Neural crest cell (in vitro differentiated cells): ENCODE measurements around the gene LLPH. TPM values are rescaled to one million over a fixed set of nuclear protein-coding genes. Genes with fewer than 3 reads are reported as not detected.
"Not testable (repeated sequence)": the region's sequence is repeated elsewhere in the genome, so short reads cannot be mapped to it uniquely, and the experiment has no call there.

Experiments used
- DNase-seq: peaks from one replicate; pipeline ENCODE4 v3.0.0; 2021; ENCODE audit warnings: low read depth, mixed read lengths, low spot score
- H3K27ac Mint-ChIP-seq: one replicate; pipeline ENCODE4 v1.8.0; 2021; ENCODE audit warnings: mild to moderate bottlenecking, mixed read lengths; ENCODE audit not compliant: unreplicated experiment
- H3K27me3 Mint-ChIP-seq: 2 replicates; pipeline ENCODE4 v1.8.0; 2021; ENCODE audit warnings: low read depth, mild to moderate bottlenecking, mixed read lengths
- H3K36me3 Mint-ChIP-seq: 2 replicates; pipeline ENCODE4 v1.8.0; 2021; ENCODE audit warnings: low read depth, mild to moderate bottlenecking, mixed read lengths
- H3K4me1 Mint-ChIP-seq: 2 replicates; pipeline ENCODE4 v1.8.0; 2021; ENCODE audit warnings: mixed read lengths
- H3K4me3 Mint-ChIP-seq: one replicate; pipeline ENCODE4 v1.8.0; 2021; ENCODE audit warnings: mild to moderate bottlenecking, mixed read lengths
- H3K9me3 Mint-ChIP-seq: 2 replicates; pipeline ENCODE4 v1.8.0; 2021; ENCODE audit warnings: mixed read lengths
- long read RNA-seq: library from polyadenylated mRNA; unstranded; transcript quantifications from one replicate; pipeline ENCODE4 v2.0.0, GENCODE V29; 2020
- total RNA-seq: library from RNA; stranded (reverse); gene quantifications from 2 replicates; pipeline ENCODE4 v1.2.1, GENCODE V29; 2021
- TF ChIP-seq, protein P1 (sequence below): fragments of 200-600 bp; sonication (generic); conservative IDR thresholded peaks from 2 replicates; pipeline ENCODE4 v1.5.0; 2021; ENCODE audit warnings: antibody characterized with exemption, mild to moderate bottlenecking

LLPH gene
- 24.9 and 26.2 TPM in 2 replicates for total RNA-seq
- long read RNA-seq, full-length matches to known transcripts, result 15 of 19 reads
- long read RNA-seq, partial matches to known transcripts, result 0 of 19 reads
- long read RNA-seq, other reads (novel, unspliced or antisense), result 4 of 19 reads

GRCh38 chr12:66130267-66131066, at the start of gene LLPH:
Gene LLPH (minus strand): TSS chr12:66130750. CDS start chr12:66129106, 1,644 bp downstream.
- DNase-seq, result peak; percentile 76
- Mint-ChIP-seq H3K27me3 (no peaks in the 10 kb centered on the region), H3K27ac (peak within 1 kb of the TSS; percentile 97), H3K4me3 (peak within 1 kb of the TSS; percentile 98), H3K36me3 (peaks cover 30% of the 10 kb centered on the region), H3K4me1 (peaks cover 33% of the 10 kb centered on the region), H3K9me3 (no peaks in the 10 kb centered on the region)
- TF ChIP-seq, protein P1, sequence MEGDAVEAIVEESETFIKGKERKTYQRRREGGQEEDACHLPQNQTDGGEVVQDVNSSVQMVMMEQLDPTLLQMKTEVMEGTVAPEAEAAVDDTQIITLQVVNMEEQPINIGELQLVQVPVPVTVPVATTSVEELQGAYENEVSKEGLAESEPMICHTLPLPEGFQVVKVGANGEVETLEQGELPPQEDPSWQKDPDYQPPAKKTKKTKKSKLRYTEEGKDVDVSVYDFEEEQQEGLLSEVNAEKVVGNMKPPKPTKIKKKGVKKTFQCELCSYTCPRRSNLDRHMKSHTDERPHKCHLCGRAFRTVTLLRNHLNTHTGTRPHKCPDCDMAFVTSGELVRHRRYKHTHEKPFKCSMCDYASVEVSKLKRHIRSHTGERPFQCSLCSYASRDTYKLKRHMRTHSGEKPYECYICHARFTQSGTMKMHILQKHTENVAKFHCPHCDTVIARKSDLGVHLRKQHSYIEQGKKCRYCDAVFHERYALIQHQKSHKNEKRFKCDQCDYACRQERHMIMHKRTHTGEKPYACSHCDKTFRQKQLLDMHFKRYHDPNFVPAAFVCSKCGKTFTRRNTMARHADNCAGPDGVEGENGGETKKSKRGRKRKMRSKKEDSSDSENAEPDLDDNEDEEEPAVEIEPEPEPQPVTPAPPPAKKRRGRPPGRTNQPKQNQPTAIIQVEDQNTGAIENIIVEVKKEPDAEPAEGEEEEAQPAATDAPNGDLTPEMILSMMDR, result no peak

DNA sequence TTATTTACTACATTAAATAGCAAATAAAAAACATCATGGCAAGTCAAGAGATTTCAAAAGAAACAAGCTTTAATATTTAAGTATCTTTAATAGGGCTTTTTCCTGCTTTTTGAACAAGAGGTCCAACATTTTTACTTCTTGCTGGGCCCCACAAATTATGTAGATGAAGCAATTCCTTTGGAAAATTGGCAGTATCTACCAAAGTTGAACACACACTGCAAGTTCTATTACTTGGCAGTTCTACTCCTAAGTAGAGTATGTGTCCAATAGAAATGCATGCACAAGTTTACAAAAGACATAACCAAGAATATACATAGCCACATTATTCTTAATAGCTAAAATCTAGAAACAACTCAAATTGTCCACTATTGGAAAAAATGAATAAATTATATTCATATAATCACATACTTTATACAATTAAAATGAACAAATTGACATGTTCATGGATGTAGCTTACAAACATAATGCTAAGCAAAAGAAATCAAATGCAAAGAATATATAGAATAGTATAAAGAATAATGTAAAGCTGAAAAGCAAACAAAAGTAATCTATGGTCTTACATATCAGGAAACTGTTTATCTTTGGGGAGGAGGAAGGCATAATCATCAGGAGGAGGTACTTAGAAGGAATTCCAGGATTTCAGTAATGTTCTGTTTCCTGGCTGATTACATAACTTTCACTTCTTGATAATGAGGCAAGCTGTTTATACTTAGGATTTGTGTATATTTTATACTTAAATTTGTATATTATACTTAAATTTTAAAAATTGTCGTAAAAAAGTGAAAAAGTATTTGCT, 45.8 kb upstream of the LLPH start:
- TF ChIP-seq, protein P1, result no peak
- DNase-seq, result no peak
- no peak overlapping the region for H3K4me3 Mint-ChIP-seq
- no peaks in the 10 kb centered on the region for H3K4me1 Mint-ChIP-seq
- H3K9me3 Mint-ChIP-seq, result peaks cover 2% of the 10 kb centered on the region
- H3K36me3 Mint-ChIP-seq, result no peaks in the 10 kb centered on the region
- H3K27ac Mint-ChIP-seq, result no peak overlapping the region
- H3K27me3 Mint-ChIP-seq, result peaks cover 30% of the 10 kb centered on the region

DNA sequence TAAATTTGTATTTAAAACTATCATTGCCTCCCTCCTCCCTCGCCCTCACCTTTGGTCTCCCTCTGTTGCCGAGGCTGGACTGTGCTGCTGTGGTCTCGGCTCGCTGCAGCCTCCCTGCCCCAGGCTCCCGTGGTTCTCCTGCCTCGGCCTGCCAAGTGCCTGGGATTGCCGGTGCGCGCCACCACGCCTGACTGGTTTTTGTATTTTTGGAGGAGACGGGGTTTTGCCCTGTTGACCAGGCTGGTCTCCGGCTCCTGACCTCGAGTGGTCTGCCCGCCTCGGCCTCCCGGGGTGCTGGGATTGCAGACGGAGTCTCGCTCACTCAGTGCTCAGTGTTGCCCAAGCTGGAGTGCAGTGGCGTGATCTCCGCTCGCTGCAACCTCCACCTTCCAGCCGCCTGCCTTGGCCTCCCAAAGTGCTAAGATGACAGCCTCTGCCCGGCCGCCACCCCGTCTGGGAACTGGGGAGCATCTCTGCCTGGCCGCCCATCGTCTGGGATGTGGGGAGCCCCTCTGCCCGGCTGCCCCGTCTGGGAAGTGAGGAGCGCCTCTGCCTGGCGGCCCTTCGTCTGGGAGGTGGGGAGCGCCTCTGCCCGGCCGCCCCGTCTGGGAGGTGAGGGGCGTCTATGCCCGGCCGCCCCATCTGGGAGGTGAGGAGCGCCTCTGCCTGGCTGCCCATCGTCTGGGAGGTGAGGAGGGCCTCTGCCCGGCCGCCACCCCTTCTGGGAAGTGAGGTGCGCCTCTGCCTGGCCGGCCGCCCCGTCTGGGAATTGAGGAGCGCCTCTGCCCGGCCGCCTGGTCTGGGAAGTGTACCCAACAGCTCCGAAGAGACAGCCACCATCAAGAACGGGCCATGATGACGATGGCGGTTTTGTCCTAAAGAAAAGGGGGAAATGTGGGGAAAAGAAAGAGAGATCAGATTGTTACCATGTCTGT, 44.1 kb upstream of the LLPH start:
- H3K36me3 Mint-ChIP-seq, DNase-seq, H3K27ac Mint-ChIP-seq, H3K9me3 Mint-ChIP-seq, H3K4me1 Mint-ChIP-seq, H3K4me3 Mint-ChIP-seq: not testable (repeated sequence)
- H3K27me3 Mint-ChIP-seq, result peaks cover 30% of the 10 kb centered on the region

- Mint-ChIP-seq H3K4me1 (peaks cover 10% of the 10 kb centered on the region), H3K27ac (no peak overlapping the region), H3K27me3 (peaks cover 3% of the 10 kb centered on the region), H3K4me3 (peak overlapping the region; percentile 35), H3K36me3 (peaks cover 11% of the 10 kb centered on the region), H3K9me3 (peaks cover 6% of the 10 kb centered on the region)
- TF ChIP-seq, protein P1, result no peak
- DNase-seq, result no peak
Measured at GRCh38 chr12:66170606-66171005, 40.1 kb upstream of the LLPH start.

DNA sequence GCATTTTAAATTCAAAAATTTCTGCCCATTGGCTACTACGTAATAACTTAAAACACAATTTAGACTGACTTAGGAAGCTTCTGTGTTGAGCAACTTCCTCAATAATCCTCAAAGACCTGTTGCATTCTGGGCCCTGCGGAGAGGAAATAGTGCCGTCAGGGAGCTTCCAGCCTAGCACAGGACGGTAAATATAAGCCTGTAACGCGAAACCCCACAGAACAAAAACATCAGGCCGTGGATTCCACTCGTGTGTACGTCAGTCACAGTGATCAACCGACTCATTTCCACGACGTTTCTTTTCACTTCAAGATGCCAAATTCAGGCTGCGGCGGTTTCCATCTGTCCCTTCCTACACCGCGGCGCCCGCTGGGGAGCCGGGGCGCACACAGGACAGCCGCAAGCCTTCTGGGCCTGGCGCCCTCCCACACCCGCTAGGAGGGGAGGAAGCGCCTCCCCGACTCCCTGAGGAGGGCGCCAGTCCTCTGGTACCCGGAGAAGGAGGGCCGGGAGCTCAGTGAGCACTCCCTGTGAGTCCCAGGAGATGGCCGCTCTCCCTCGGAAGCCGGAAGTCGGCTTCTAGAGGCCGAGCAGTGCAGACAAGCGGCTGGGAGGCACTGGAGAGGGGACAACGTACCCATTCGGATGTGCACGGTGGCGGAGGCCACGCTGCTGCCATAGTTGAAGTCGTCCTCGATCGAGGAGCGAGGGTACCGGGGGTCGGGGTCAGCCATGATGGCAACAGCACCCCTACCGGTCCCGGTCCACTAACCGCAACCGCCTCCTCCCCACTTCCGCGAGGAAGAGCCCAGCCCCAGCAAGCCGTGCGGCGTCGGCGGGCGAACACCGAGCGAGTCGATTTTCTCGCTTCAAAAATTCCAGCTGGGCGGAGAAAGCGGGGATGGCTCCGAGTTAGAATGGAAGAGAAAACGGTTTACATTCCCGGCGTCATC, 38.9 kb upstream of the LLPH start, which contains the start of gene TMBIM4:
Gene TMBIM4, minus strand, starts transcription at position 776 of the 950 bp plus-strand sequence. Its CDS starts 45 bp downstream, at position 731.
- peak within 1 kb of the TSS; percentile 99 for H3K27ac Mint-ChIP-seq
- H3K4me1 Mint-ChIP-seq, result peaks cover 10% of the 10 kb centered on the region
- DNase-seq, result peak; percentile 46
- no peaks in the 10 kb centered on the region for H3K27me3 Mint-ChIP-seq
- H3K9me3 Mint-ChIP-seq, result peaks cover 13% of the 10 kb centered on the region
- H3K4me3 Mint-ChIP-seq, result peak within 1 kb of the TSS; percentile 88
- peaks cover 18% of the 10 kb centered on the region for H3K36me3 Mint-ChIP-seq
- TF ChIP-seq, protein P1, result peak; percentile 47
